ENCODE results near the gene SCTR. TPM values are rescaled to one million over a fixed set of nuclear protein-coding genes. Genes with fewer than 3 reads are reported as not detected.

The SCTR gene
- total RNA-seq, 4 donors from 2014 or later = 0.81 TPM; not detected in 3

GRCh38 chr2:119463136-119463535, 61.1 kb downstream of the SCTR start:
- ATAC-seq = no peak
- Histone ChIP-seq H3K36me3 (no peaks in the 10 kb centered on the region), H3K4me3 (no peak overlapping the region), H3K9me3 (no peaks in the 10 kb centered on the region), H3K27ac (no peak overlapping the region), H3K27me3 (no peaks in the 10 kb centered on the region), H3K4me1 (no peaks in the 10 kb centered on the region)
- WGBS, 2 donors (ENCODE audit: low coverage in 1 of 2) = 50 to 81% methylated on average over 3 to 4 of the region's 4 CpGs
- TF ChIP-seq POLR2AphosphoS5 (IDR thresholded peaks at IDR 0.05) = no peak
- no peak for TF ChIP-seq POLR2A (IDR thresholded peaks at IDR 0.05)
- no peak for TF ChIP-seq CTCF (IDR thresholded peaks at IDR 0.05)
- TF ChIP-seq EP300 (IDR thresholded peaks at IDR 0.05) = no peak

DNA sequence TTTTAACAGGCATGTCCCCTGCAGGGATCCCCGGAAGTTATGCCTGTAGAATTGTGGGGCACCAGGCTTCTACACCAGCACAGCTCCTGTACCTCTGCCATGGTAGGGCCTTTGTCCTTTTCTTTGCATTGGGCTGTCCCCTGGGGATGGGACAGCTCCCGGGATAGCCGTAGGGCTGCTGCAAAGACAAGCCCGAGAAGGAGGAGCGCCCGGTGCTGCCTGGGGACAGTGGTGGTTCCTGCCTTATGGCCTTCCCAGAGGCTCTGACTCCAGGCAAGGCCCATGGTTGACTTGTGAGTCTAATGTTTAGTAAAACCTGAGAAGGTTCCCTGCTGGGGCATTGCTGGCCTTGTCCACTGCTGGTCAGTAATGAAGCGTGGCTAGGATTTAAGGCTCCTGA, 61.7 kb downstream of the SCTR start:
- no peaks in the 10 kb centered on the region for H3K36me3 ChIP-seq
- no peaks in the 10 kb centered on the region for H3K27me3 ChIP-seq
- H3K4me1 ChIP-seq = no peaks in the 10 kb centered on the region
- no peaks in the 10 kb centered on the region for H3K9me3 ChIP-seq
- no peak overlapping the region for H3K27ac ChIP-seq
- ATAC-seq = no peak
- H3K4me3 ChIP-seq = no peak overlapping the region
- WGBS, 2 donors (ENCODE audit: low coverage in 1 of 2) = 80 to 89% methylated on average over 1 to 2 of the region's 7 CpGs
- TF ChIP-seq EP300 (IDR thresholded peaks at IDR 0.05) (no peak), POLR2A (IDR thresholded peaks at IDR 0.05) (no peak), POLR2AphosphoS5 (IDR thresholded peaks at IDR 0.05) (no peak), CTCF (IDR thresholded peaks at IDR 0.05) (no peak)

DNA sequence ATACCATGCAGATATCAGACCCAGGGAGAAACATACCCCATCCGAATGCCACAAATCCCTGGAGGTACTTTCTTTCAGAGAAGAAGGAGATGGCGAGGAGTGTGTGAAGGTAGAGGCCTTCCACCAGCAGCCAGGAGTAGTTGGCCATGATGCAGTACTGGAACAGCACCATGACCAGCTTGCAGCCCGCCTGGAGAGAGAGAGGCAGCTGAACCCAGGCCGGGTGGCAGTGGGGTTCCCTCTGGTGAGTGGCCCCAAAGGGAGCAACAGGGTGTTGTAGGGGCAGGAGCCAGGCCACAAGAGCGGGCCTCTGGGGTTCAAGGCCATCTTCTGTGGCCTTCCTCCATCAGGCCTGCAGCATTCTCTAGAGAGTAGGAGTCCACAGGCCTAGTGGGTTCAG, 62.5 kb downstream of the SCTR start:
- ATAC-seq = no peak
- no peaks in the 10 kb centered on the region for H3K36me3 ChIP-seq
- H3K4me3 ChIP-seq = no peak overlapping the region
- 90% methylated on average over 2 of the region's 5 CpGs; no CpG with 5 or more reads in 1 of the 2 donors for WGBS, 2 donors (ENCODE audit: low coverage in 1 of 2)
- no peaks in the 10 kb centered on the region for H3K27me3 ChIP-seq
- H3K4me1 ChIP-seq = no peaks in the 10 kb centered on the region
- no peak overlapping the region for H3K27ac ChIP-seq
- TF ChIP-seq POLR2AphosphoS5 (IDR thresholded peaks at IDR 0.05) (no peak), POLR2A (IDR thresholded peaks at IDR 0.05) (no peak), EP300 (IDR thresholded peaks at IDR 0.05) (no peak)
- H3K9me3 ChIP-seq = no peaks in the 10 kb centered on the region

DNA sequence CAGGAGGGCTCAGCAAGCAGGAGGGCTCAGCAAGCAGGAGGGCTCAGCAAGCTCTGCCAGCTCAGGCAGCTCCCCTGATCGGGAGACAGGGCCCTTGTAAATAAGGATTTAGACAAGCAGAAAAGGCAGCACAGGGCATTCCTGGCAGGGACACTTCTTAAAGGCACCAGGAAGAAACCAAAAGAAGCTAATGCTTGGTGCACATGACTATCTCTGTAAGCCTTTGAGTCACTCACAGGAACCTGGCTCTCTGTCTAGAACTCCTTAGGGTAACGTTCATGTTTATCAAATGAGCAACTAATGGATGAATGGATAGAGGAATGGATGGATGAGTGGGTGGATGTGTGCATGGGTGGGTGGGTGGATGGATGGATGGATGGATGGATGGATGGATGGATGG, 64.2 kb downstream of the SCTR start:
- 20 to 57% methylated on average over 1 of the region's 2 CpGs for whole genome bisulfite sequencing, 2 donors (ENCODE audit: low coverage in 1 of 2)
- Histone ChIP-seq H3K27ac (no peak overlapping the region), H3K4me3 (no peak overlapping the region), H3K9me3 (peaks cover 0 to 13% (median 0%) of the 10 kb centered on the region in 3 donors), H3K4me1 (no peaks in the 10 kb centered on the region), H3K27me3 (no peaks in the 10 kb centered on the region), H3K36me3 (no peaks in the 10 kb centered on the region)
- TF ChIP-seq EP300 (IDR thresholded peaks at IDR 0.05) (no peak), POLR2A (IDR thresholded peaks at IDR 0.05) (no peak), CTCF (IDR thresholded peaks at IDR 0.05) (no peak), POLR2AphosphoS5 (IDR thresholded peaks at IDR 0.05) (no peak)
- ATAC-seq = no peak

GRCh38 chr2:119455066-119455718, 69.1 kb downstream of the SCTR start:
- ATAC-seq = no peak
- WGBS, 2 donors (ENCODE audit: low coverage in 1 of 2) = 34 to 63% methylated on average over 11 to 12 of the region's 13 CpGs
- H3K36me3 ChIP-seq = no peaks in the 10 kb centered on the region
- no peak overlapping the region for H3K4me3 ChIP-seq
- no peak overlapping the region for H3K27ac ChIP-seq
- TF ChIP-seq POLR2A (IDR thresholded peaks at IDR 0.05) (no peak), POLR2AphosphoS5 (IDR thresholded peaks at IDR 0.05) (no peak), CTCF (IDR thresholded peaks at IDR 0.05) (no peak), EP300 (IDR thresholded peaks at IDR 0.05) (no peak)
- no peaks in the 10 kb centered on the region for H3K4me1 ChIP-seq
- H3K27me3 ChIP-seq = peaks cover 35% of the 10 kb centered on the region
- H3K9me3 ChIP-seq = peaks cover 0 to 16% (median 0%) of the 10 kb centered on the region in 3 donors
